HepG2 (cell line): ENCODE results near the gene ZFAND3. TPM values are rescaled to one million over a fixed set of nuclear protein-coding genes. Genes with fewer than 3 reads are reported as not detected.

Source experiments
- ATAC-seq: fragments of 200-7000 bp; cut with Tn5 transposase; 3 replicates; pipeline ENCODE4 v1.9.1; 2020; ENCODE audit warnings: mild to moderate bottlenecking, moderate library complexity
- BruUV-seq: library from RNA; stranded (reverse); fragments of 400-500 nt; replicated peaks from 2 replicates; lab custom pipeline; 2021; lab: Mats Ljungman, UMichigan
- CTCF ChIA-PET: fragments of 300-600 bp; formaldehyde crosslinking; extraction: SDS; loops from one replicate; lab custom pipeline; 2021; ENCODE audit warnings: low total read pairs, inconsistent platforms, low intra/inter-chr PET ratio; lab: Yijun Ruan, JAX
- POLR2A ChIA-PET: fragments of 350-600 bp; sonication (Branson Sonifier 250); formaldehyde crosslinking; loops from one replicate; lab custom pipeline; 2020; ENCODE audit warnings: antibody characterized with exemption, inconsistent platforms; lab: Yijun Ruan, JAX
- DNase-seq: peaks from one replicate; pipeline ENCODE4 v3.0.0-alpha.2; 2015; ENCODE audit warnings: low spot score
- FAIRE-seq: peaks from 3 replicates; lab custom pipeline; 2011; peaks lifted over from hg19 to GRCh38; lab: Jason Lieb, UNC
- H2AFZ ChIP-seq: one replicate; pipeline ENCODE4 v1.6.1; 2011; ENCODE audit warnings: low read length, inconsistent platforms
- H3K27ac ChIP-seq: fragments of 300-600 bp; 3 replicates; pipeline ENCODE4 v1.8.0; 2011; ENCODE audit warnings: mixed run types, mild to moderate bottlenecking, mixed read lengths, low read length, inconsistent platforms; ENCODE audit not compliant: insufficient read depth; ENCODE audit errors: extremely low read length
- H3K27me3 ChIP-seq, 2 experiments: fragments of 200-600 bp in 1 of 2; 2 replicates in 1 of 2; 3 replicates in 1 of 2; pipeline versions ENCODE4 v1.6.0 to v1.8.0; 2011; ENCODE audit warnings: low read length in 2 of 2, mild to moderate bottlenecking in 2 of 2, moderate library complexity in 2 of 2, inconsistent platforms in 1 of 2; ENCODE audit not compliant: insufficient read depth in 2 of 2, control insufficient read depth in 1 of 2
- H3K36me3 ChIP-seq, 2 experiments: fragments of 200-600 bp in 1 of 2; replicated peaks in 1 of 2; 2 replicates in 1 of 2; 3 replicates in 1 of 2; pipeline versions ENCODE4 v1.5.1 to v1.8.0; 2011; ENCODE audit warnings: low read length in 2 of 2, inconsistent platforms in 1 of 2; ENCODE audit not compliant: insufficient read depth in 2 of 2, control insufficient read depth in 1 of 2
- H3K4me1 ChIP-seq: 2 replicates; pipeline ENCODE4 v1.5.1; 2012; ENCODE audit warnings: low read length, inconsistent platforms; ENCODE audit not compliant: insufficient read depth
- H3K4me2 ChIP-seq: 2 replicates; pipeline ENCODE4 v1.6.0; 2011; ENCODE audit warnings: low read depth, low read length, inconsistent platforms
- H3K4me3 ChIP-seq, 3 experiments: fragments of 200-600 bp in 1 of 3; sonication (generic), shearing (Covaris generic) in 1 of 3; replicated peaks in 1 of 3; 2 replicates each; pipeline ENCODE4 v1.5.1; 2011 to 2016; ENCODE audit warnings: low read length in 3 of 3, inconsistent platforms in 2 of 3, low read depth in 2 of 3, mild to moderate bottlenecking in 2 of 3, control low read depth in 1 of 3, mixed read lengths in 1 of 3; ENCODE audit not compliant: insufficient read depth in 1 of 3
- H3K79me2 ChIP-seq: one replicate; pipeline ENCODE4 v1.6.1; 2011; ENCODE audit warnings: low read length, inconsistent platforms; ENCODE audit not compliant: insufficient read depth
- H3K9ac ChIP-seq: 2 replicates; pipeline ENCODE4 v1.6.0; 2011; ENCODE audit warnings: mild to moderate bottlenecking, low read depth, low read length, inconsistent platforms; ENCODE audit not compliant: insufficient read depth
- H3K9me3 ChIP-seq: 2 replicates; pipeline ENCODE4 v1.5.1; 2012; ENCODE audit warnings: mild to moderate bottlenecking, low read length
- H4K20me1 ChIP-seq: 2 replicates; pipeline ENCODE4 v1.6.0; 2011; ENCODE audit warnings: inconsistent platforms, mild to moderate bottlenecking, low read length, moderate library complexity; ENCODE audit not compliant: insufficient read depth
- CENPX ChIP-seq: sonication (generic); formaldehyde crosslinking; IDR thresholded peaks from 2 replicates; pipeline ENCODE4 v1.9.0; 2021; ENCODE audit warnings: mild to moderate bottlenecking, missing genetic modification reagents, moderate library complexity
- JUN ChIP-seq: sonication (generic); formaldehyde crosslinking; IDR thresholded peaks from 2 replicates; pipeline ENCODE4 v1.4.0; 2020; ENCODE audit warnings: mild to moderate bottlenecking, missing genetic modification reagents
- KDM5B ChIP-seq: sonication (generic); formaldehyde crosslinking; IDR thresholded peaks from 2 replicates; pipeline ENCODE4 v1.4.0; 2020; ENCODE audit warnings: missing genetic modification reagents, mild to moderate bottlenecking, borderline replicate concordance
- MEIS1 ChIP-seq: sonication (generic); formaldehyde crosslinking; IDR thresholded peaks from 2 replicates; pipeline ENCODE4 v1.9.0; 2021; ENCODE audit warnings: mild to moderate bottlenecking, missing genetic modification reagents, moderate library complexity, borderline replicate concordance
- SKI ChIP-seq: fragments of 450-650 bp; IDR thresholded peaks from one replicate; pipeline ENCODE4 v1.6.1; 2018; ENCODE audit warnings: mild to moderate bottlenecking; ENCODE audit not compliant: partially characterized antibody
- SPEN ChIP-seq: sonication (generic); formaldehyde crosslinking; IDR thresholded peaks from 2 replicates; pipeline ENCODE4 v1.5.1; 2020; ENCODE audit warnings: low read depth, mild to moderate bottlenecking, missing genetic modification reagents
- TGIF2 ChIP-seq: IDR thresholded peaks from 2 replicates; pipeline ENCODE4 v1.6.1; 2016; ENCODE audit warnings: control low read depth, missing compliant biosample characterization
- ZBTB38 ChIP-seq: sonication (generic); formaldehyde crosslinking; IDR thresholded peaks from 2 replicates; pipeline ENCODE4 v1.5.1; 2020; ENCODE audit warnings: mild to moderate bottlenecking, missing genetic modification reagents
- ZNF577 ChIP-seq: sonication (generic); formaldehyde crosslinking; IDR thresholded peaks from 2 replicates; pipeline ENCODE4 v1.4.0; 2020; ENCODE audit warnings: mild to moderate bottlenecking, low read depth, missing genetic modification reagents, borderline replicate concordance
- ZNF768 ChIP-seq: sonication (generic); formaldehyde crosslinking; IDR thresholded peaks from 2 replicates; pipeline ENCODE4 v1.4.0; 2020; ENCODE audit warnings: missing genetic modification reagents
- WGBS: methylation state at CpG from one replicate; pipeline ENCODE4 v1.1.6; 2017; ENCODE audit warnings: low lambda C conversion rate; 5-methylcytosine and 5-hydroxymethylcytosine counted together
- in situ Hi-C: cut with HindIII; loops from 2 replicates; pipeline ENCODE4 v1.10.0; 2017; ENCODE audit warnings: low pct_unique_long_range_greater_than_20kb; ENCODE audit not compliant: extremely low pct_ligation_motif_present
- intact Hi-C: fragments of 100-400 bp; cut with micrococcal nuclease; formaldehyde crosslinking; loops from one replicate; pipeline ENCODE4 v1.10.0; 2022; ENCODE audit not compliant: unreplicated experiment
- polyA plus RNA-seq, 8 experiments: library from polyadenylated mRNA; depleted of rRNA in 3 of 8; stranded (reverse) in 7 of 8; unstranded in 1 of 8; fragments of >200 nt; fragmentation: Illumina TruSeq in 4 of 8; extraction: Trizol in 4 of 8; gene quantifications; 2 replicates each; pipeline versions ENCODE4 v1.2.1 to v1.2.3, GENCODE V29; 2011 to 2016; ENCODE audit warnings: low read depth in 4 of 8, missing spikeins in 1 of 8, mixed read lengths in 1 of 8; ENCODE audit not compliant: insufficient read depth in 1 of 8
- total RNA-seq, 5 experiments: library from RNA; depleted of rRNA; stranded (reverse); fragments of >200 nt; fragmentation: Illumina TruSeq; extraction: Trizol; gene quantifications; 2 replicates each; pipeline ENCODE4 v1.2.3, GENCODE V29; 2016; ENCODE audit warnings: low read depth in 1 of 5
- TF ChIP-seq, protein P1 (sequence below): sonication (generic); formaldehyde crosslinking; IDR thresholded peaks from 2 replicates; pipeline ENCODE4 v1.5.0; 2020; ENCODE audit warnings: missing genetic modification reagents, mild to moderate bottlenecking, borderline replicate concordance
- TF ChIP-seq, protein P2 (sequence below): fragments of 450-650 bp; IDR thresholded peaks from 2 replicates; pipeline ENCODE4 v1.6.1; 2016
- TF ChIP-seq, protein P3 (sequence below): sonication (generic); formaldehyde crosslinking; IDR thresholded peaks from 2 replicates; pipeline ENCODE4 v1.4.0; 2020; ENCODE audit warnings: mild to moderate bottlenecking, missing genetic modification reagents

ZFAND3 gene
- total and polyA plus RNA-seq, 2 of the 13 experiments (the other 11 are each of a cell fraction or from before 2014, with no cell fraction given): 16.4 to 17.1 TPM

DNA sequence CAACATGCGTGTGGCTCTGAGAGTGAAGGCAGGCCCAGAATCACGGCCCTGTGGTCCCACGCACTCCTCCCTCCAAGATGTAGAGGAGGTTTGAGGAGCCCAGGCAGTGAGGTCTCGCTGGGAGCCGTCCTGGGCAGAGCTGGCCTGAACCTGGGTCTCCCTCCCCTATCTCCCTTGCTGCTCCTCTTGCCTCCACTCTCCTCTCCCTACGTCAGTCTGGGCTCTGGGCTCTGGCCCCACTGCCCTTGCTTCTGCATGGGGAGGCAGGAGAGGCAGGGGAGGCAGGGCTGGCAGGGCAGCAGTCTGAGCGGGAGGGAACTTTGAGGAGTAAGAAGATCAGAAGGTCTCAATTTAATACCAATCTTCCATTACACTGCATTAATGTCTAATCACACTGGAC, 375.1 kb downstream of the ZFAND3 start:
- POLR2A ChIA-PET: no interaction called here
- BruUV-seq: no TSS peak

More for the DNA sequence above, 375.1 kb downstream of the ZFAND3 start:
- H3K4me3 ChIP-seq: no peak overlapping the region
- H3K4me2 ChIP-seq: no peak overlapping the region
- CTCF ChIA-PET: no interaction called here
- ATAC-seq (no peak; the same call in 1 of the 3 replicates), DNase-seq (no peak), FAIRE-seq (no peak)
- H3K4me1 ChIP-seq: no peaks in the 10 kb centered on the region
- H3K27me3 ChIP-seq: no peaks in the 10 kb centered on the region
- intact Hi-C loops: no loop called here
- no peak overlapping the region for H3K9ac ChIP-seq
- H4K20me1 ChIP-seq: no peaks in the 10 kb centered on the region
- no peak for TF ChIP-seq CENPX
- no peak for TF ChIP-seq ZNF768
- TF ChIP-seq MEIS1 (CRISPR knock-in tag): no peak
- TF ChIP-seq SPEN: no peak
- TF ChIP-seq SKI: no peak
- no peak for TF ChIP-seq ZBTB38 (CRISPR knock-in tag)
- TF ChIP-seq, protein P1, sequence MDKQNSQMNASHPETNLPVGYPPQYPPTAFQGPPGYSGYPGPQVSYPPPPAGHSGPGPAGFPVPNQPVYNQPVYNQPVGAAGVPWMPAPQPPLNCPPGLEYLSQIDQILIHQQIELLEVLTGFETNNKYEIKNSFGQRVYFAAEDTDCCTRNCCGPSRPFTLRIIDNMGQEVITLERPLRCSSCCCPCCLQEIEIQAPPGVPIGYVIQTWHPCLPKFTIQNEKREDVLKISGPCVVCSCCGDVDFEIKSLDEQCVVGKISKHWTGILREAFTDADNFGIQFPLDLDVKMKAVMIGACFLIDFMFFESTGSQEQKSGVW (CRISPR knock-in tag): no peak
- TF ChIP-seq ZNF577 (CRISPR knock-in tag): no peak
- TF ChIP-seq, protein P2, sequence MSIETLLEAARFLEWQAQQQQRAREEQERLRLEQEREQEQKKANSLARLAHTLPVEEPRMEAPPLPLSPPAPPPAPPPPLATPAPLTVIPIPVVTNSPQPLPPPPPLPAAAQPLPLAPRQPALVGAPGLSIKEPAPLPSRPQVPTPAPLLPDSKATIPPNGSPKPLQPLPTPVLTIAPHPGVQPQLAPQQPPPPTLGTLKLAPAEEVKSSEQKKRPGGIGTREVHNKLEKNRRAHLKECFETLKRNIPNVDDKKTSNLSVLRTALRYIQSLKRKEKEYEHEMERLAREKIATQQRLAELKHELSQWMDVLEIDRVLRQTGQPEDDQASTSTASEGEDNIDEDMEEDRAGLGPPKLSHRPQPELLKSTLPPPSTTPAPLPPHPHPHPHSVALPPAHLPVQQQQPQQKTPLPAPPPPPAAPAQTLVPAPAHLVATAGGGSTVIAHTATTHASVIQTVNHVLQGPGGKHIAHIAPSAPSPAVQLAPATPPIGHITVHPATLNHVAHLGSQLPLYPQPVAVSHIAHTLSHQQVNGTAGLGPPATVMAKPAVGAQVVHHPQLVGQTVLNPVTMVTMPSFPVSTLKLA: no peak
- TF ChIP-seq JUN (CRISPR knock-in tag): no peak
- TF ChIP-seq KDM5B (CRISPR knock-in tag): no peak
- TF ChIP-seq, protein P3, sequence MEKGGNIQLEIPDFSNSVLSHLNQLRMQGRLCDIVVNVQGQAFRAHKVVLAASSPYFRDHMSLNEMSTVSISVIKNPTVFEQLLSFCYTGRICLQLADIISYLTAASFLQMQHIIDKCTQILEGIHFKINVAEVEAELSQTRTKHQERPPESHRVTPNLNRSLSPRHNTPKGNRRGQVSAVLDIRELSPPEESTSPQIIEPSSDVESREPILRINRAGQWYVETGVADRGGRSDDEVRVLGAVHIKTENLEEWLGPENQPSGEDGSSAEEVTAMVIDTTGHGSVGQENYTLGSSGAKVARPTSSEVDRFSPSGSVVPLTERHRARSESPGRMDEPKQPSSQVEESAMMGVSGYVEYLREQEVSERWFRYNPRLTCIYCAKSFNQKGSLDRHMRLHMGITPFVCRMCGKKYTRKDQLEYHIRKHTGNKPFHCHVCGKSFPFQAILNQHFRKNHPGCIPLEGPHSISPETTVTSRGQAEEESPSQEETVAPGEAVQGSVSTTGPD: no peak
- no peak for TF ChIP-seq TGIF2 (CRISPR knock-in tag)
- 81% methylated on average over 5 of the region's 7 CpGs for WGBS
- no peaks in the 10 kb centered on the region for H3K79me2 ChIP-seq
- H3K36me3 ChIP-seq: no peaks in the 10 kb centered on the region
- H3K27ac ChIP-seq: no peak overlapping the region
- H3K9me3 ChIP-seq: no peaks in the 10 kb centered on the region
- in situ Hi-C loops: no loop called here
- H2AFZ ChIP-seq: no peak overlapping the region
